ENCODE results near the gene TRAPPC1.

Gene TRAPPC1

GRCh38 chr17:7903154-7904103 lies 28.3 kb downstream of the TRAPPC1 start:
- DNase-seq (ENCODE audit: low read depth in 2 of 2) = no peak

- no peak for DNase-seq (ENCODE audit: low read depth in 2 of 2)
Observed at GRCh38 chr17:7897773-7898172, 34.0 kb downstream of the TRAPPC1 start.

GRCh38 chr17:7897090-7897489 lies 34.7 kb downstream of the TRAPPC1 start:
- no peak for DNase-seq (ENCODE audit: low read depth in 2 of 2)

- no peak for DNase-seq (ENCODE audit: low read depth in 2 of 2)
Observed at GRCh38 chr17:7894866-7895265, 36.9 kb downstream of the TRAPPC1 start.

- no peak for DNase-seq (ENCODE audit: low read depth in 2 of 2)
Observed at GRCh38 chr17:7894226-7894625, 37.5 kb downstream of the TRAPPC1 start.

- DNase-seq (ENCODE audit: low read depth in 2 of 2) = no peak
Observed at GRCh38 chr17:7893187-7893880, 38.4 kb downstream of the TRAPPC1 start.

- DNase-seq (ENCODE audit: low read depth in 2 of 2) = no peak
Observed at GRCh38 chr17:7889166-7889955, 42.4 kb downstream of the TRAPPC1 start.

GRCh38 chr17:7888184-7888920 lies 43.4 kb downstream of the TRAPPC1 start, which contains the start of gene CHD3:
Gene CHD3 (plus strand): TSS chr17:7888789. CDS start chr17:7889001, 212 bp downstream.
- DNase-seq (ENCODE audit: low read depth in 2 of 2) = peak in 1 of 2 donors; percentile 19

- peak; percentile 85 to 94 for DNase-seq (ENCODE audit: low read depth in 2 of 2)
Observed at GRCh38 chr17:7887482-7888183, 44.1 kb downstream of the TRAPPC1 start.

GRCh38 chr17:7887038-7887481 lies 44.7 kb downstream of the TRAPPC1 start:
- DNase-seq (ENCODE audit: low read depth in 2 of 2) = no peak

- DNase-seq (ENCODE audit: low read depth in 2 of 2) = peak in 1 of 2 donors; percentile 36
Observed at GRCh38 chr17:7886227-7887037, 45.3 kb downstream of the TRAPPC1 start.

- DNase-seq (ENCODE audit: low read depth in 2 of 2) = peak in 1 of 2 donors; percentile 45
Observed at GRCh38 chr17:7885367-7886226, 46.1 kb downstream of the TRAPPC1 start.

GRCh38 chr17:7884581-7885366 lies 47.0 kb downstream of the TRAPPC1 start:
- peak in 1 of 2 donors; percentile 68 for DNase-seq (ENCODE audit: low read depth in 2 of 2)

- peak in 1 of 2 donors; percentile 10 for DNase-seq (ENCODE audit: low read depth in 2 of 2)
Observed at GRCh38 chr17:7883781-7884386, 47.9 kb downstream of the TRAPPC1 start.

GRCh38 chr17:7882629-7883028 lies 49.1 kb downstream of the TRAPPC1 start:
- DNase-seq (ENCODE audit: low read depth in 2 of 2) = no peak

GRCh38 chr17:7882068-7882467 lies 49.7 kb downstream of the TRAPPC1 start:
- no peak for DNase-seq (ENCODE audit: low read depth in 2 of 2)
